Mesenchymal stem cell (in vitro differentiated cells and primary cell): ENCODE measurements around the gene IKBKG.

Source experiments
- DNase-seq: peaks from one replicate; pipeline ENCODE4 v3.0.0-alpha.2; 2013
- H2AFZ ChIP-seq: one replicate; pipeline ENCODE4 v1.6.1; 2013; ENCODE audit warnings: low read depth, mild to moderate bottlenecking, control low read depth, inconsistent platforms, low read length, moderate library complexity
- H2AK5ac ChIP-seq: 2 replicates; pipeline ENCODE4 v1.6.1; 2013; ENCODE audit warnings: low read length, moderate library complexity, mild to moderate bottlenecking, inconsistent platforms; ENCODE audit not compliant: severe bottlenecking
- H2BK120ac ChIP-seq: one replicate; pipeline ENCODE4 v1.6.1; 2013; ENCODE audit warnings: low read depth, mild to moderate bottlenecking, inconsistent platforms, low read length, moderate library complexity
- H2BK12ac ChIP-seq, 2 experiments: one replicate each; pipeline ENCODE4 v1.6.1; 2013; ENCODE audit warnings: inconsistent platforms in 2 of 2, low read length in 2 of 2, mild to moderate bottlenecking in 2 of 2, moderate library complexity in 2 of 2, control low read depth in 1 of 2
- H2BK15ac ChIP-seq: one replicate; pipeline ENCODE4 v1.6.1; 2013; ENCODE audit warnings: mild to moderate bottlenecking, low read depth, inconsistent platforms; ENCODE audit not compliant: poor library complexity, severe bottlenecking
- H2BK5ac ChIP-seq: 2 replicates; pipeline ENCODE4 v1.6.1; 2013; ENCODE audit warnings: low read depth, mild to moderate bottlenecking, low read length, control low read depth, inconsistent platforms; ENCODE audit not compliant: poor library complexity, severe bottlenecking
- H3K14ac ChIP-seq, 2 experiments: one replicate each; pipeline ENCODE4 v1.6.1; 2013; ENCODE audit warnings: inconsistent platforms in 2 of 2, low read length in 2 of 2, control low read depth in 1 of 2, mild to moderate bottlenecking in 1 of 2, moderate library complexity in 1 of 2
- H3K18ac ChIP-seq, 2 experiments: one replicate each; pipeline ENCODE4 v1.6.1; 2013; ENCODE audit warnings: inconsistent platforms in 2 of 2, low read length in 2 of 2, control low read depth in 1 of 2, low read depth in 1 of 2, mild to moderate bottlenecking in 1 of 2
- H3K23ac ChIP-seq, 2 experiments: one replicate each; pipeline ENCODE4 v1.6.1; 2013; ENCODE audit warnings: inconsistent platforms in 2 of 2, low read length in 2 of 2, mild to moderate bottlenecking in 2 of 2, moderate library complexity in 2 of 2, control low read depth in 1 of 2
- H3K27ac ChIP-seq: 2 replicates; pipeline ENCODE4 v1.5.1; 2013; ENCODE audit warnings: mild to moderate bottlenecking, moderate library complexity, low read length, control low read depth, inconsistent platforms; ENCODE audit not compliant: poor library complexity, severe bottlenecking
- H3K27me3 ChIP-seq, 2 experiments: 2 replicates each; pipeline versions ENCODE4 v1.6.1 to v1.7.0; 2013; ENCODE audit warnings: low read length in 2 of 2, mild to moderate bottlenecking in 2 of 2, moderate library complexity in 2 of 2, control low read depth in 1 of 2, inconsistent platforms in 1 of 2; ENCODE audit not compliant: control insufficient read depth in 1 of 2, insufficient read depth in 1 of 2
- H3K36me3 ChIP-seq, 2 experiments: 2 replicates each; pipeline versions ENCODE4 v1.6.1 to v1.7.0; 2013; ENCODE audit warnings: low read length in 2 of 2, control low read depth in 1 of 2, inconsistent platforms in 1 of 2, low read depth in 1 of 2, mild to moderate bottlenecking in 1 of 2; ENCODE audit not compliant: insufficient read depth in 2 of 2, control insufficient read depth in 1 of 2
- H3K4ac ChIP-seq, 2 experiments: one replicate each; pipeline ENCODE4 v1.6.1; 2013; ENCODE audit warnings: inconsistent platforms in 2 of 2, low read length in 2 of 2, mild to moderate bottlenecking in 2 of 2, moderate library complexity in 2 of 2, control low read depth in 1 of 2, low read depth in 1 of 2
- H3K4me1 ChIP-seq: 2 replicates; pipeline ENCODE4 v1.6.1; 2013; ENCODE audit warnings: low read depth, low read length, control low read depth; ENCODE audit not compliant: control insufficient read depth, insufficient read depth
- H3K4me2 ChIP-seq: 2 replicates; pipeline ENCODE4 v1.6.1; 2013; ENCODE audit warnings: low read length, mild to moderate bottlenecking, inconsistent platforms; ENCODE audit not compliant: poor library complexity, severe bottlenecking
- H3K4me3 ChIP-seq, 2 experiments: 2 replicates each; pipeline versions ENCODE4 v1.5.1 to v1.7.0; 2013; ENCODE audit warnings: low read length in 2 of 2, mild to moderate bottlenecking in 2 of 2, control low read depth in 1 of 2, low read depth in 1 of 2; ENCODE audit not compliant: insufficient read depth in 1 of 2
- H3K79me1 ChIP-seq: replicated peaks from 2 replicates; pipeline ENCODE4 v1.6.1; 2013; ENCODE audit warnings: mild to moderate bottlenecking, control low read depth, low read length, inconsistent platforms; ENCODE audit not compliant: poor library complexity, severe bottlenecking
- H3K9ac ChIP-seq: 2 replicates; pipeline ENCODE4 v1.7.0; 2013; ENCODE audit warnings: mild to moderate bottlenecking, low read length, moderate library complexity
- H3K9me3 ChIP-seq: 2 replicates; pipeline ENCODE4 v1.7.0; 2013; ENCODE audit warnings: mild to moderate bottlenecking, low read length; ENCODE audit not compliant: control insufficient read depth
- H4K8ac ChIP-seq: one replicate; pipeline ENCODE4 v1.6.1; 2013; ENCODE audit warnings: inconsistent platforms, mild to moderate bottlenecking, low read length, moderate library complexity
- H4K91ac ChIP-seq: one replicate; pipeline ENCODE4 v1.6.1; 2013; ENCODE audit warnings: mild to moderate bottlenecking, low read length, inconsistent platforms
- WGBS: methylation state at CpG from one replicate; pipeline ENCODE4 v1.1.7; 2013; ENCODE audit warnings: mixed read lengths; 5-methylcytosine and 5-hydroxymethylcytosine counted together

IKBKG gene

GRCh38 chrX:154517101-154517781 lies 30.2 kb upstream of the IKBKG start:
- H3K4me3 ChIP-seq, result peak overlapping the region in 1 of 2 experiments; percentile 74

GRCh38 chrX:154519389-154519788 lies 28.0 kb upstream of the IKBKG start:
- no peak overlapping the region for H2BK15ac ChIP-seq
- peaks cover 10% of the 10 kb centered on the region for H3K4me1 ChIP-seq
- peaks cover 0 to 3% of the 10 kb centered on the region in 2 experiments for H3K27me3 ChIP-seq
- no peak overlapping the region for H2AK5ac ChIP-seq
- no peak for DNase-seq
- H2BK12ac ChIP-seq, result no peak overlapping the region
- no peaks in the 10 kb centered on the region for H3K9me3 ChIP-seq
- H3K4me2 ChIP-seq, result no peak overlapping the region
- no peak overlapping the region for H3K14ac ChIP-seq
- H3K4ac ChIP-seq, result no peak overlapping the region
- H3K27ac ChIP-seq, result no peak overlapping the region
- WGBS, result 100% methylated on average over 7 of the region's 8 CpGs
- no peak overlapping the region for H3K9ac ChIP-seq
- no peak overlapping the region for H2BK5ac ChIP-seq
- no peak overlapping the region for H4K8ac ChIP-seq
- H3K79me1 ChIP-seq, result peaks cover 3% of the 10 kb centered on the region
- H3K18ac ChIP-seq, result no peak overlapping the region
- no peaks in the 10 kb centered on the region for H3K36me3 ChIP-seq
- no peak overlapping the region for H2BK120ac ChIP-seq
- no peak overlapping the region for H3K23ac ChIP-seq
- H3K4me3 ChIP-seq, result no peak overlapping the region
- H2AFZ ChIP-seq, result no peak overlapping the region
- no peak overlapping the region for H4K91ac ChIP-seq

More at GRCh38 chrX:154517101-154517781, 30.2 kb upstream of the IKBKG start:
- Histone ChIP-seq H2BK15ac (no peak overlapping the region), H3K9ac (peak overlapping the region; percentile 87), H3K18ac (peak overlapping the region in 1 of 2 experiments; percentile 99), H3K79me1 (peaks cover 6% of the 10 kb centered on the region), H3K4me1 (peaks cover 10% of the 10 kb centered on the region), H3K36me3 (peaks cover 0 to 8% of the 10 kb centered on the region in 2 experiments), H4K91ac (peak overlapping the region; percentile 67), H2AFZ (peak overlapping the region; percentile 63), H2AK5ac (no peak overlapping the region), H3K27ac (no peak overlapping the region), H3K4me2 (no peak overlapping the region), H2BK120ac (no peak overlapping the region), H3K23ac (peak overlapping the region in 1 of 2 experiments; percentile 96), H2BK5ac (no peak overlapping the region), H3K14ac (peak overlapping the region in 1 of 2 experiments; percentile 79), H4K8ac (peak overlapping the region; percentile 30), H3K9me3 (no peaks in the 10 kb centered on the region), H3K27me3 (peaks cover 0 to 3% of the 10 kb centered on the region in 2 experiments), H3K4ac (peak overlapping the region in 1 of 2 experiments; percentile 91), H2BK12ac (peak overlapping the region in 1 of 2 experiments; percentile 89)
- peak; percentile 38 for DNase-seq
- 21% methylated on average over 23 of the region's 25 CpGs for WGBS

- H2BK120ac ChIP-seq, result no peak overlapping the region
- WGBS, result 93% methylated on average over 14 of the region's 14 CpGs
- DNase-seq, result no peak
These were observed 21.6 kb upstream of the IKBKG start for GRCh38 chrX:154525606-154526490.

More at GRCh38 chrX:154525606-154526490, 21.6 kb upstream of the IKBKG start:
- H2BK5ac ChIP-seq, result no peak overlapping the region
- no peaks in the 10 kb centered on the region for H3K79me1 ChIP-seq
- no peak overlapping the region for H3K14ac ChIP-seq
- H3K9ac ChIP-seq, result peak overlapping the region; percentile 90
- H3K9me3 ChIP-seq, result no peaks in the 10 kb centered on the region
- H2AFZ ChIP-seq, result no peak overlapping the region
- H3K23ac ChIP-seq, result no peak overlapping the region
- H3K36me3 ChIP-seq, result peaks cover 0 to 7% of the 10 kb centered on the region in 2 experiments
- H3K18ac ChIP-seq, result no peak overlapping the region
- H3K27me3 ChIP-seq, result peaks cover 0 to 16% of the 10 kb centered on the region in 2 experiments
- H3K27ac ChIP-seq, result peak overlapping the region; percentile 40
- H3K4me2 ChIP-seq, result no peak overlapping the region
- no peak overlapping the region for H4K91ac ChIP-seq
- no peak overlapping the region for H2BK12ac ChIP-seq
- peak overlapping the region; percentile 42 for H2AK5ac ChIP-seq
- peaks cover 9% of the 10 kb centered on the region for H3K4me1 ChIP-seq
- no peak overlapping the region for H3K4ac ChIP-seq
- no peak overlapping the region for H3K4me3 ChIP-seq
- H4K8ac ChIP-seq, result no peak overlapping the region
- H2BK15ac ChIP-seq, result no peak overlapping the region
